Stimulated activated CD4-positive, alpha-beta T cell treated with anti-CD3 and anti-CD28 coated beads, Interleukin-15, amount 100 ng/mL, for 24 hours (primary cell): ENCODE measurements around the gene MARS1.
A peak's percentile ranks its signal among the peaks of the same experiment; 100 is the strongest.
"Not testable (repeated sequence)": the region's sequence is repeated elsewhere in the genome, so short reads cannot be mapped to it uniquely, and the experiment has no call there.

Experiments
- DNase-seq: peaks from one replicate; pipeline ENCODE4 v3.0.0-alpha.2; 2020

Gene MARS1

GRCh38 chr12:57474430-57474829 lies 13.4 kb upstream of the MARS1 start:
- no peak for DNase-seq

DNA sequence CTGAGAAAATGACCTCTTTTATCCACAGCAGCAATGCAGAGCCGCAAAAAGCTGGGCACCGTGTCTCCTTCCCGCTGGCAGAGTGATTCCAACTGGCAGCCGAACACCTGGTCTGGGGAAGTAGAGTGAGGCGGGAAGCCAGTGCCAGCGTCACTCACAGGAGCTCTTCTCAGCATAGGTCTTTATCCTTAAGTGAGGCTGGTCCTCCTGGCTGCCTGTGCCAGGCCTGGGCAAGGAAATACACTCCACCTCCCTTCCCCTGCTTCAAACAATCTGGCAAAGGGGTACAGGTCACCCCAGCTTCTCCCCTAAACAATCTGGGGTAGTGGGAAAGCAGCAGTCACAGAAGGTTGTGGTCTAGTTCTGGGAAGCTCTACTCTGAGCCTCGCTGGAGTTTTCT lies 13.0 kb upstream of the MARS1 start:
- no peak for DNase-seq

- peak; percentile 32 for DNase-seq
These were observed 12.4 kb upstream of the MARS1 start for GRCh38 chr12:57475271-57476161.

- peak; percentile 87 for DNase-seq
These were observed 11.5 kb upstream of the MARS1 start for GRCh38 chr12:57476162-57476992.

DNA sequence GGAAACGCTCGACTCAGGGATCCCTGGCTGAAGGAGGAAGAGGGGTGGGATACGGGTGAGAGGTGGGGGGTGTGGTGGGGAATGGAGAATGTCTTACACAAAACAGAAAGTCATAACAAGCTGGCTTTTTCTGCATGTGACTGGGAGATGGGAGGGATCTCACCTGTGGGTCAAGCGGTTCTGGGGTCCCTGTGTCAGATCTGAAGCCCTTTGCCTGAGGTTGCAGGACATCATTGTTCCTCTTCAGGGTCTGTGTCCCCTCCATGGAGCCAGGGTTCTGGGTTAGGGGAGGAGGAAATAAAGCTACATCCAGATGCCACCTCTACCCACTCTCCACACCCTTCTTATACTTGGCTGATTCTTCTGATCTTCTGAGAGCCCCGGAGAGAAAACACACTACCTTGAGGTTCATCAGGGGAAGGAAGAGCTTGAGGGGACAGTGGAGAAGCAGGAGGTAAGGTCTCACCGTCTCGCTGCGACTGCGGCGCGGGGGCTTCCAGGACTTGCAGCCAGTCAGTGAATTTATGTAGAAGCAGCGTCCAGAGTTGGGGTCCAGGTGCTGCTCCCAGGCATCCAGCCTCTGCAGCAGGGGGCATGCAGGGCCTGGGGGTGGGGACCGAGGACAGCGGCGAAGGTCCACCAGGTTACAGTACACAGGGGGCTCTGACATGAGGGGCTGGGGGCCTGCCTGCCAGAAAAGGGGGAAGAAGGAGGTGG lies 10.7 kb upstream of the MARS1 start:
- no peak for DNase-seq

DNA sequence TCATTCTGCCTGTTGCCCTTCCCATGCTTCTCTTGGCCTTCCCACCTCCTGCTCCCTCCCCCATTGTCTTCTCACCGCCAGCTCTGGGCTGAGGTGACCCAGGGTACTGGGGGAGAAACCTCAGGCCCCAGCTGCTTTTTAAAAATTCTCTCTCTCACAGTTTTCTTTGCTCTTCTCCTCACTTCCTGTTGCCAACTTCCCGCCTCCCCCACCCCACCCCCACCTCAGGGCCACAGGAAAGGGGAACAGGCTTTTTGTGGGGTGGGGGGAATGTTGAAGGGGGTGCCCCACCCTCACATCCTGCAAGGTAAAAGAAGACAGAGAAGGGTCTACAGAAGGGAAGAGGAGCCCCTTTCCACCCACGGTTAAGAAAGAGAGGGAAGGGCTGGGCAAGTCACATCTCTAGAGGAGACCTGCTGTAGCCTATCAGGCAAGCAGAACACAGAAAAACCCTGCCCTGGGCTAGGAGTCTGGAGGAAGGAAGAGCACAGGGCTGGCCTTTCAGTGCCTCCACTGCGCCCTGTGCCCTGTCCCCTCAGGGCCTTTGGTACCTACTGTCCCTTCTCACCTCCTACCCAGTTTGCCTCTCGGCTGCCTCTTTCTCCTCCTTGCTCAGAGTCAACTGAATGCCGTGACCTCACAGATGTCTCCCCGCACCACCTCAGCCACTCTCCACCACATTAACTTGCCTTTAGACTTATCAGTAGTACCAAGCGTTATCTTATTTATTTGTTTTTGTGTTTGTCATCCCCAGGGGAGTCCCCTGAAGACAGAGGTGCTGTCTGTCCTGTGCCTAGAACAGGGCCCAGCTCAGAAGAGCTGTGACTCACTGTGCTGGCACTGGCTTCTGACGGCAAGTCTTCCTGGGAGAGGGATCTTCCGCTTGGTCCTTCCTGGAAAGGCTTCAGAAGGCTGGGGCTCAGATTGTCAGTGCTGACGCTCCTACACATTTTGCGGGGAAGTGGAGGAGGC lies 9.9 kb upstream of the MARS1 start:
- DNase-seq, result peak; percentile 60

- DNase-seq, result no peak
These were observed 8.9 kb upstream of the MARS1 start for GRCh38 chr12:57479043-57479375.

GRCh38 chr12:57479376-57480115 lies 8.3 kb upstream of the MARS1 start, which contains the start of gene ARHGAP9:
Gene ARHGAP9, minus strand, starts transcription at chr12:57479866. Its CDS starts 460 bp downstream, at chr12:57479406.
- peak; percentile 64 for DNase-seq

DNA sequence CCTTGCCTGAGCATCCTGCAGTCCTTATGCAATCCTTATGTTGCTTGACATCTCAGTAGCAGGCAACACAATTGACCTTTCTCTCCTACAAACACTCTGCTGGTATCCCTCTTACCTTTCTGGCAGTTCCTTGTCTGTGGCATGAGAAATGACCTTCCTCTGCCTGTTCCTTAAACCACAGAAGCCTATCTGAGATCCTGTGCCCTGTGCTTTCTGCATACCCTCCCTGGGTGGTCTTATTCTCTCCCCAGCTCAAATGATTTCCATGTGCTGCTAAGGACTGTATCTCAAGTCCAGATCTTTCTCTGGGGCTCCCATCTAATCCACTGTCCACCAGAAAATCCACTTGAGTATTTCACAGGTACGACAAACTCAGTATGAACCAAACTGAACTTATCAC lies 6.2 kb upstream of the MARS1 start:
- no peak for DNase-seq

GRCh38 chr12:57483466-57483865 lies 4.4 kb upstream of the MARS1 start:
- no peak for DNase-seq

DNA sequence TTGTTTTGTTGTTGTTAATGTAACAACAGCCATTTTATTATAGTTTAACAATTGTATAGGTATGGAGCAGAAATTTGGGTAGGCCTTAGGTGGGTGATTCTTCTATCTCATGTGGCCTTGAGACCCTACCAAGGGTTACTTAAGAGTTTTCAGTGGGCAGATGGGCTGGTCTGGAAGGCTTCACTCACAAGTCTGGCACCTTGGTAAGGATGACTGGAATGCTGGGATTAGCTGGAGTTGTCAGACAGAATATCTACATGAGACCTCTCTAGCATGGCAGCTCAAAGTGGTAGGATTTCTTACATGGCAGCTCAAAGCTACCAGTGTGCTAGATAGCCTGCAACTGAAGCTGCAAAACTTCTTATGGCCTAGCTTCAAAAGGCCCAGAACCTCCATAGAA lies 2.2 kb upstream of the MARS1 start:
- no peak for DNase-seq

DNA sequence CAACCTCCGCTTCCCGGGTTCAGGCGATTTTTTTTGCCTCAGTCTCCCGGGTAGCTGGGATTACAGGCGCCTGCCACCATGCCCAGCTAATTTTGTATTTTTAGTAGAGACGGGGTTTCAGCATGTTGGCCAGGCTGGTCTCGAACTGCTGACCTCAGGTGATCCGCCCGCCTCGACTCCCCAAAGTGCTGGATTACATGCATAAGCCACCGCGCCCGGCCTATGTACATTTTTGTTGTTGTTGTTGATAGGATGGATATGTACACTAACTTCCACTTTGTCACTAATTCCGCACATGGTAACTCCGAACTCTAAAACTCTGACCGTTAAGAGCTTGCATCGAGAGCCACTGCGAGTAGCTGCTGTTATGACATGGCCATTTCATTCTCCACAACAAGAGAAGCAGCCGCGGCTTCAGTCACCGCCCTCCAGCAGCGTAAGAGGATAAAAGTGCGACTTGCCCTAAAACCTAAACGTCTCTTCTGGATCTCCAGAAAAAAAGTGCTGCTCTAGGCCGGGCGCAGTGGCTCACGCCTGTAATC lies 742 bp upstream of the MARS1 start:
- no peak for DNase-seq

- no peak for DNase-seq
These were observed 711 bp downstream of the MARS1 start for GRCh38 chr12:57488402-57489156.

DNA sequence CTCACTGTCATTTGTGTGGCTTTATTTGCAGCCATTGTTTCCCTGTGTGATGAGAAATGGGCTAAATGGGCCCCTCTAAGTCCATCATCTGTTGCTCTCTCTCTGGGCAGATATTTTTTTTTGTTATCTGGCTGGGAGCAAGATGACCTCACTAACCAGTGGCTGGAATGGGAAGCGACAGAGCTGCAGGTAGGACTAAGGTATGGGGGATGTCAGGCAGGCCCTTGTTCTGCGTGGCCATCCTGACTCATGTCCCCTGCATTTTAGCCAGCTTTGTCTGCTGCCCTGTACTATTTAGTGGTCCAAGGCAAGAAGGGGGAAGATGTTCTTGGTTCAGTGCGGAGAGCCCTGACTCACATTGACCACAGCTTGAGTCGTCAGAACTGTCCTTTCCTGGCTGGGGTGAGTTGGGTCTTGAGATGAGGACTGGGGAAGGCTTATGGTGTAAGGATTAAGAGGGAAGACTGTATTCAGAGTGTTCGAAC lies 1.3 kb downstream of the MARS1 start:
- DNase-seq, result no peak

GRCh38 chr12:57490126-57490525 lies 2.3 kb downstream of the MARS1 start:
- no peak for DNase-seq

DNA sequence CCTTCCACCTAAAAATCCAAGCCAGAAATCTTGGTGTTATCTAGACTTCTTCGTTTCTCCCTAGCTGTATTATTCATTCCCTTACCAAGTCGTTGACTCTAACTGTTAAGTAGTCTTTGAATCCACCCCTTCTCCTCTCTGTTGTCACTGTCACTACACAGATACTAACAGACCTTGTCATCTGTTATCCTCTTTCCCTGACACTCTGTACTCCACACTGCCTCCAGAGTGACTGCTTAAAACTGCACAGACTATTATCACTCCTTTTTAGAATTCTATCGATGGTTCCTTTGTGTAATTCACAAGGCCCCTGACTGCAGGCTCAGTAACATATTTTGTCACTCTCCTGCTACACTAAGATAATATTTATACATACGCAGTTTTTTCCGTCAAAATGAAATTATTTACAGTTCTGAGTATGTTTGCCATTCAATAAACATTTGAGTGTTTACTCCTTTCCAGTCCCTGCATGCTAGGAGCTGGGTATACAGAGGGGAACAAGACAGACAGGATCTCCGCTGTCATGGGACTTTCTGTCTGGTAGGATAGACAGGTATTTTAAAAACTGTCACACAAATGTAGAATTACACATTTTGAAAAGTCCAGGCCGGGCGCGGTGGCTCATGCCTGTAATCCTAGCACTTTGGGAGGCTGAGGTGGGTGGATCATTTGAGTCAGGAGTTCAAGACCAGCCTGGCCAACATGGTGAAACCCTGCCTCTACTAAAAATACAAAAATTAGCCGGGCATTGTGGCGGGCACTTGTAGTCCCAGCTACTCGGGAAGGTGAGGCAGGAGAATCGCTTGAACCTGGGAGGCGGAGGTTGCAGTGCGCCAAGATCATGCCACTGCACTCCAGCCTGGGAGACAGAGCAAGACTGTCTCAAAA lies 3.8 kb downstream of the MARS1 start:
- DNase-seq, result no peak

GRCh38 chr12:57495051-57495701 lies 7.3 kb downstream of the MARS1 start:
- not testable (repeated sequence) for DNase-seq

DNA sequence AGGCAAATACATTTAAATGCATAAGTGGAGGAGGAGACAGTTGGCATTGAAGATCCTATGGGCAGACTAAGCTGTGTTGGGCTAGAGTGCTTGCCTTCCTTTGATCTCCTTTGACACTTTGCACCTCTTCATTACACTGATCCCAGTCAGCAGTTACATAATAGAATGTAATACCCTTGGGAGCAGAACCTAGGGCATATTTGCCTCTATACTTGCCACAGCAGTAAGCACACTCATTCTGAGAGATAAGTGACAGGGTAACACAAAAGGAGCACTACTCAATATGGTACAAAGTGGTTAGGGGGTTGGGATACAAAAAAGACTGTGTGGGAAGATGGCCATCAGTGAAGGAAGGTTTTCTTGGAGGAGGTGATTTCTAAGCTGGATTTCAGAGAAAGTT lies 9.0 kb downstream of the MARS1 start:
- DNase-seq, result no peak
